GM19328 (cell line): ENCODE measurements around the gene ARHGAP31.
"Not testable (repeated sequence)": the region's sequence is repeated elsewhere in the genome, so short reads cannot be mapped to it uniquely, and the experiment has no call there.

Source experiments
- ATAC-seq: cut with Tn5 transposase; IDR thresholded peaks from one replicate; pipeline ENCODE4 v1.9.1; 2021; ENCODE audit warnings: mild to moderate bottlenecking, moderate library complexity; ENCODE audit not compliant: unreplicated experiment

The ARHGAP31 gene

GRCh38 chr3:119293105-119293870, 895 bp upstream of the ARHGAP31 start:
- no peak for ATAC-seq

GRCh38 chr3:119294696-119295671, 801 bp downstream of the ARHGAP31 start:
- peak; percentile 27 for ATAC-seq

- ATAC-seq: no peak
Observed at GRCh38 chr3:119295816-119296726, 1.9 kb downstream of the ARHGAP31 start.

GRCh38 chr3:119296727-119297122, 2.5 kb downstream of the ARHGAP31 start:
- no peak for ATAC-seq

GRCh38 chr3:119297169-119297568, 3.0 kb downstream of the ARHGAP31 start:
- ATAC-seq: no peak

- ATAC-seq: no peak
Observed at GRCh38 chr3:119298565-119298941, 4.4 kb downstream of the ARHGAP31 start.

- no peak for ATAC-seq
Observed at GRCh38 chr3:119300991-119301391, 6.8 kb downstream of the ARHGAP31 start.

GRCh38 chr3:119301662-119302061, 7.5 kb downstream of the ARHGAP31 start:
- no peak for ATAC-seq

- ATAC-seq: peak; percentile 66
Observed at GRCh38 chr3:119302697-119303551, 8.7 kb downstream of the ARHGAP31 start.

- ATAC-seq: no peak
Observed at GRCh38 chr3:119304201-119304713, 10.1 kb downstream of the ARHGAP31 start.

- ATAC-seq: no peak
Observed at GRCh38 chr3:119305286-119305685, 11.1 kb downstream of the ARHGAP31 start.

- ATAC-seq: not testable (repeated sequence)
Observed at GRCh38 chr3:119306378-119306777, 12.2 kb downstream of the ARHGAP31 start.

GRCh38 chr3:119308355-119308754, 14.2 kb downstream of the ARHGAP31 start:
- no peak for ATAC-seq

- ATAC-seq: no peak
Observed at GRCh38 chr3:119309591-119309990, 15.4 kb downstream of the ARHGAP31 start.

- ATAC-seq: no peak
Observed at GRCh38 chr3:119310071-119310470, 15.9 kb downstream of the ARHGAP31 start.

- no peak for ATAC-seq
Observed at GRCh38 chr3:119311081-119311925, 17.1 kb downstream of the ARHGAP31 start.

GRCh38 chr3:119313461-119313860, 19.3 kb downstream of the ARHGAP31 start:
- ATAC-seq: no peak

GRCh38 chr3:119314821-119315220, 20.6 kb downstream of the ARHGAP31 start:
- no peak for ATAC-seq
